ENCODE results near the gene GPR27. TPM values are rescaled to one million over a fixed set of nuclear protein-coding genes. Genes with fewer than 3 reads are reported as not detected.

GPR27 gene
- total RNA-seq, 1 donor = not detected

DNA sequence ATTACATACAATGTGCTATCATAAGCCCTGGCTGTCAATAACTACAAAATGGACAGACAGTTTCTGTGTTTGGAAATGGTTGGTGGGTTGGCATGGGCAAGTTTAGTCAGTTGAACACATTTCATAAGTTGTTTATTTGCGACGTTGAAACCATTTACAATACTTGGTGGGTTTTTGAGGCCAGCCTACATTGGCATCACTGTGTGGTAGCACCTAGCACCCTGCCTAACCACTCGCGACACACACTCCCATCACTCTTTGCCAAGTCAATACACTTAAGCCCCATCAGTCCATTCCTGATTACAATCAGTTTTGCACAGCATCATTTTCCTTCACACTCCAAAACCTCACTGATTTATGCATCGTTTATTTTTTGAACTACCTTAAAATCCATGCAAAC is 17.5 kb downstream of the GPR27 start:
- no peak overlapping the region for H3K4me3 ChIP-seq (ENCODE audit: low read depth, low read length)

DNA sequence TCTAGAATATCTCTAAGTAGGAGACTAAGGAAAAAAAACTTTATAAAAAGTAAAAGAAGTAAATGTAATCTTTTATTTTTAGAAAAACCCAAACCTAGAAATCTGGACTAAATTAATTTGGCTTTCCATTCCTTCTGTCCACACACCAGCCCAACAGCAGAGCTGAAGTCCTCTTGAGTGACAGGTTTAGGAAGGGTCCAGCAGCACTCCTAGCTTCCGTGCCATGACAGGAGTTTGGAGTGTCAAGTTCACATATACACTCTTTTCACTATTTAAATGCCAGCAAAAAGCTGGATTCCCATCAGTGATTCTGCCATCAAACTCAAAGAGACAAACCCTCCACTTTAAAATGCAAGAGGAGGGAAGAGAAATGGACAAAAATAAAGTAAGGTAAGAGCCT is 18.2 kb downstream of the GPR27 start:
- TF ChIP-seq, protein P1, sequence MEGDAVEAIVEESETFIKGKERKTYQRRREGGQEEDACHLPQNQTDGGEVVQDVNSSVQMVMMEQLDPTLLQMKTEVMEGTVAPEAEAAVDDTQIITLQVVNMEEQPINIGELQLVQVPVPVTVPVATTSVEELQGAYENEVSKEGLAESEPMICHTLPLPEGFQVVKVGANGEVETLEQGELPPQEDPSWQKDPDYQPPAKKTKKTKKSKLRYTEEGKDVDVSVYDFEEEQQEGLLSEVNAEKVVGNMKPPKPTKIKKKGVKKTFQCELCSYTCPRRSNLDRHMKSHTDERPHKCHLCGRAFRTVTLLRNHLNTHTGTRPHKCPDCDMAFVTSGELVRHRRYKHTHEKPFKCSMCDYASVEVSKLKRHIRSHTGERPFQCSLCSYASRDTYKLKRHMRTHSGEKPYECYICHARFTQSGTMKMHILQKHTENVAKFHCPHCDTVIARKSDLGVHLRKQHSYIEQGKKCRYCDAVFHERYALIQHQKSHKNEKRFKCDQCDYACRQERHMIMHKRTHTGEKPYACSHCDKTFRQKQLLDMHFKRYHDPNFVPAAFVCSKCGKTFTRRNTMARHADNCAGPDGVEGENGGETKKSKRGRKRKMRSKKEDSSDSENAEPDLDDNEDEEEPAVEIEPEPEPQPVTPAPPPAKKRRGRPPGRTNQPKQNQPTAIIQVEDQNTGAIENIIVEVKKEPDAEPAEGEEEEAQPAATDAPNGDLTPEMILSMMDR (IDR thresholded peaks at IDR 0.05; ENCODE audit: insufficient read depth, low read depth, low read length) = no peak
- no peak overlapping the region for H3K4me3 ChIP-seq (ENCODE audit: low read depth, low read length)
- no peak for DNase-seq (ENCODE audit: low read depth)

More for the DNA sequence above, 17.5 kb downstream of the GPR27 start:
- TF ChIP-seq, protein P1 (IDR thresholded peaks at IDR 0.05; ENCODE audit: insufficient read depth, low read depth, low read length) = no peak
- DNase-seq (ENCODE audit: low read depth) = no peak

DNA sequence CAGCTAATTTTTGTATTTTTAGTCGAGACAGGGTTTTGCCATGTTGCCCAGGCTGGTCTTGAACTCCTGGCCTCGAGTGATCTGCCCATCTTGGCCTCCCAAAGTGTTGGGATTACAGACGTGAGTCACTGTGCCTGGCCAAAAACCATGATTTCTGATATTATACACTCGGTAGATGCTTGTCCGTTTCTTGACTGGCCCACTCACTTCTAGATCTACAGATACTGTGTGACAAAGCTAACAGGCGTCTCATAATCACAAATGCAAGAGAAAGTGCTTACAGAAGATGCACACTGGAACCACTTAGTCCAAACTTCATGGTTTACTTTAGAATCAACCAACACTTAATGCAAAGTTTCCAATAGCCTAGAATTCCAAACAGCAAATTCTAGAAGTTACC is 22.9 kb downstream of the GPR27 start:
- DNase-seq (ENCODE audit: low read depth) = no peak
- TF ChIP-seq, protein P1 (IDR thresholded peaks at IDR 0.05; ENCODE audit: insufficient read depth, low read depth, low read length) = no peak
- no peak overlapping the region for H3K4me3 ChIP-seq (ENCODE audit: low read depth, low read length)

DNA sequence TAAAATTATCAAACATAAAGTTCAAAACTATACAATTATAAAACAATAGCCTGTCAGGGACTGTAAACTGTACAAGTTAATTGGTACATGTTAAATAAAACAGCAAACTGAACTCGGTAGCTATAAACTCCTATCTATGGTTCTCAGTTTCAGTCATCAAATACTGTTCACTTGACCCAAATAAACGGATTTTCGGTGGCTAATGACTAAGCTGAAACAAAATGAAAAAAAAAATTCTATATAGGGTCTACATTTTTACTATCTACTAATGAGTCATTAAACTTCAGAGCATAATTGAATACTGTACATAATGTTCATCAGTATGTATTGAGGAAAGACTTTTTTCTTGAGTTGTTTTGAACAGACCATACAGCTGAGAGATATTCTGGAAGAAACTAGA is 24.7 kb downstream of the GPR27 start:
- H3K4me3 ChIP-seq (ENCODE audit: low read depth, low read length) = no peak overlapping the region
- DNase-seq (ENCODE audit: low read depth) = no peak
- TF ChIP-seq, protein P1 (IDR thresholded peaks at IDR 0.05; ENCODE audit: insufficient read depth, low read depth, low read length) = no peak

DNA sequence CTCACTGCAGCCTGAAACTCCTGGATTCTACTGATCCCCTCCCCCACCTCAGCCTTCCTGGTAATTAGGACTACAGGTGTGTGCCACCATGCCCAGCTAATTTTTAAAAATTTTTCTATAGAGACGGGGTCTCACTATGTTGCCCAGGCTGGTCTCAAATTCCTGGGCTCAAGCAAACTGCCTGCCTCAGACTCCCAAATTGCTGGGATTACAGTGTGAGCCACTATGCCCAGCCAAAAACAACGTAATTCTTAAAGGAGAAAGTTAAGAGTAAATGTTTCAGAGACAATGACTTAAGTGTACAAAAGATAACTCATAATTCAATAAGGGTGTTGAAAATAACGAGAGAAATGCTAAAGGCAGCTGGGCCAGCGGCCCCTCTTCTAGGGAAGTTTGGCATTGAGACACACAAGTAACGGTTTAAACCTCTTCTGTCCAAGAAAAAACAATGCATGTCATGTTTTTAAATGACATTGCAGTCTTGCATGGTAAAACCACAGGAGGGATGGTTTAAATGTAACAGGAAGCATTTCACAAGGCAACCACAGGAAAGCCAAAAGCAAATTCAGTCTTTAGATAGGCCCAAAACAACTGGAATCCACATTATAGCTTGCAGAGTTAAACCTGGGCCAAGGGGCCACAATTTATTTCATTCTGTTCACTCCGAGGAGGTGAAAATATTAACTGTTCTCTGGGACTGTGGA is 26.2 kb downstream of the GPR27 start:
- H3K4me3 ChIP-seq (ENCODE audit: low read depth, low read length) = no peak overlapping the region
- DNase-seq (ENCODE audit: low read depth) = no peak
- TF ChIP-seq, protein P1 (IDR thresholded peaks at IDR 0.05; ENCODE audit: insufficient read depth, low read depth, low read length) = no peak

DNA sequence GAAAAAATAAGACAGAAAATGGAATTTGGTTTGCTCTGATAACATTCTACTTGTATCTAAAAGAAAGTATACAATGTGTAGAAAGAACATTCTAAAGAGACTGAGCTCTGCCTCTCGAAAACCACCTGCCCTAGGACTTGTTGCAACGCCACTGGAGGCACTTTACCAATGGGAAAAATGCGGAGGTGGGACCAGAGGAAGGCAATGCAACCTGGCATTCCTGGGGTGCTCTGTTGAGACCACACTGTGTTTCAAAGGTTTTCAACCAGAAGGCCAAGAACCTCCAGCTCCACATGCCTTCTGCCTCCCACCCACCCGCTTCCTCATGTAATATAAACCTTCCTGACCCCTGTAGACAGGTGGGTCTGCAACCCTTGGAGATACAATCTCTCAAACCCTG is 26.8 kb downstream of the GPR27 start:
- TF ChIP-seq, protein P1 (IDR thresholded peaks at IDR 0.05; ENCODE audit: insufficient read depth, low read depth, low read length) = no peak
- no peak for DNase-seq (ENCODE audit: low read depth)
- no peak overlapping the region for H3K4me3 ChIP-seq (ENCODE audit: low read depth, low read length)

DNA sequence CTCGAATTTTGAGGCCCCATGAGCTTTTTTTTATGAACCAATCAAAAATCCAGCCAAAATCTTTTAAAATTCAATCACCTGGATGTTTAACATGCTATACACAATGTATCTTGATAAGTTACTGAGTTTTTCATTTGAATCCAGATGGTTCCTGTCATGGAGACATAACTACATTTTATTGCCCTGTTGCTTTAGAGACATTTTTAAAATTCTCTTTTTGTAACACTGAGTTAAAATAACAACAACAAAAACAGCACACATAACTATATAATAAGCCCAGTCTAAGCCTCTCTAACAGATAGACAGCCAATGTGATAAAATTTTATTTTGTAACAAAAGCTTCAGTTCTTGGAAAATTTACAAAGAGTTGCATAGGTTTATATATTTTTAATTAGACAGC is 29.5 kb downstream of the GPR27 start:
- TF ChIP-seq, protein P1 (IDR thresholded peaks at IDR 0.05; ENCODE audit: insufficient read depth, low read depth, low read length) = no peak
- no peak for DNase-seq (ENCODE audit: low read depth)
- H3K4me3 ChIP-seq (ENCODE audit: low read depth, low read length) = no peak overlapping the region

Measured in fibroblast of villous mesenchyme (primary cell).